Body of pancreas (tissue), 4 donors: ENCODE measurements around the gene NYNRIN. TPM values are rescaled to one million over a fixed set of nuclear protein-coding genes. Genes with fewer than 3 reads are reported as not detected.
A peak's percentile ranks its signal among the peaks of the same experiment; 100 is the strongest.

Experiments used
- ATAC-seq: fragments of 150-250 bp; one replicate; pipeline ENCODE4 v1.9.1; 2016
- DNase-seq, 4 donors: peaks; one replicate each; pipeline ENCODE4 v3.0.0-alpha.2; 2019
- H3K27ac ChIP-seq, 4 donors: fragments of 200-600 bp; sonication (generic); 1 replicate in 3 of 4; 2 replicates in 1 of 4; pipeline versions ENCODE4 v1.5.1 to v1.6.1; 2016 to 2019; ENCODE audit warnings: mild to moderate bottlenecking in 1 of 4, mixed read lengths in 1 of 4, moderate library complexity in 1 of 4
- H3K27me3 ChIP-seq, 2 donors: fragments of 200-600 bp; sonication (generic); one replicate each; pipeline ENCODE4 v1.6.0; 2016; ENCODE audit warnings: mild to moderate bottlenecking in 1 of 2
- H3K36me3 ChIP-seq, 2 donors: fragments of 200-600 bp; sonication (generic); replicated peaks in 1 of 2; 2 replicates each; pipeline ENCODE4 v1.5.1; 2016; ENCODE audit warnings: low read depth in 2 of 2; ENCODE audit not compliant: insufficient read depth in 1 of 2
- H3K4me1 ChIP-seq: fragments of 200-600 bp; sonication (generic); one replicate; pipeline ENCODE4 v1.6.0; 2016
- H3K4me3 ChIP-seq, 2 donors: fragments of 200-600 bp; sonication (generic); 1 replicate in 1 of 2; 2 replicates in 1 of 2; pipeline ENCODE4 v1.5.1; 2016 to 2019
- H3K9me3 ChIP-seq, 3 donors: fragments of 200-600 bp; sonication (generic); 1 replicate in 2 of 3; 2 replicates in 1 of 3; pipeline ENCODE4 v1.5.1; 2016
- CTCF ChIP-seq, 7 experiments: fragments of 450-650 bp in 4 of 7; fragments of 200-600 bp in 3 of 7; sonication (generic) in 3 of 7; IDR thresholded peaks; one replicate each; pipeline ENCODE4 v1.5.1; 2016 to 2019; ENCODE audit warnings: antibody characterized with exemption in 7 of 7
- POLR2A ChIP-seq, 3 donors: fragments of 450-650 bp; IDR thresholded peaks; one replicate each; pipeline ENCODE4 v1.6.1; 2016; ENCODE audit warnings: antibody characterized with exemption in 3 of 3, mild to moderate bottlenecking in 2 of 3
- WGBS, 2 donors: methylation state at CpG; one replicate each; pipeline ENCODE4 v1.1.5; 2017; 5-methylcytosine and 5-hydroxymethylcytosine counted together
- intact Hi-C: fragments of 100-400 bp; cut with DNase I; formaldehyde crosslinking; loops from one replicate; pipeline ENCODE4 v1.15.1; 2023
- total RNA-seq, 2 donors: library from RNA; depleted of rRNA; stranded (reverse); fragments of >200 nt; gene quantifications; one replicate each; pipeline ENCODE4 v1.1.0, GENCODE V29; 2016

The NYNRIN gene
- total RNA-seq, 2 donors from 2014 or later: 7.3 to 7.5 TPM

- no peak for DNase-seq
- Histone ChIP-seq H3K4me3 (no peak overlapping the region), H3K36me3 (no peaks in the 10 kb centered on the region), H3K9me3 (no peaks in the 10 kb centered on the region), H3K27me3 (no peaks in the 10 kb centered on the region), H3K27ac (no peak overlapping the region), H3K4me1 (peaks cover 26% of the 10 kb centered on the region)
- TF ChIP-seq CTCF (IDR thresholded peaks at IDR 0.05) (no peak), POLR2A (IDR thresholded peaks at IDR 0.05) (no peak)
- intact Hi-C loops: no loop called here
- 81 to 88% methylated on average over 5 of the region's 5 CpGs for WGBS, 2 donors
- ATAC-seq: no peak
These were observed 35.4 kb upstream of the NYNRIN start for GRCh38 chr14:24363401-24363800.

- intact Hi-C loops: no loop called here
- Histone ChIP-seq H3K4me1 (peaks cover 28% of the 10 kb centered on the region), H3K27me3 (no peaks in the 10 kb centered on the region), H3K36me3 (no peaks in the 10 kb centered on the region), H3K27ac (peak overlapping the region in 1 of 4 donors; percentile 91), H3K4me3 (no peak overlapping the region), H3K9me3 (no peaks in the 10 kb centered on the region)
- DNase-seq: no peak
- ATAC-seq: no peak
- WGBS, 2 donors: 46 to 50% methylated on average over 1 of the region's 1 CpG
- TF ChIP-seq CTCF (IDR thresholded peaks at IDR 0.05) (no peak), POLR2A (IDR thresholded peaks at IDR 0.05) (no peak)
These were observed 34.0 kb upstream of the NYNRIN start for GRCh38 chr14:24364841-24365240.

- peaks cover 28% of the 10 kb centered on the region for H3K4me1 ChIP-seq
- intact Hi-C loops: no loop called here
- H3K36me3 ChIP-seq: no peaks in the 10 kb centered on the region
- WGBS, 2 donors: 2 to 4% methylated on average over 28 of the region's 28 CpGs
- no peaks in the 10 kb centered on the region for H3K9me3 ChIP-seq
- DNase-seq (peak; percentile 92 to 94 (median 94)), ATAC-seq (peak; percentile 66)
- H3K27me3 ChIP-seq: no peaks in the 10 kb centered on the region
- TF ChIP-seq CTCF (IDR thresholded peaks at IDR 0.05): peak; percentile 86 to 99 (median 98)
- TF ChIP-seq POLR2A (IDR thresholded peaks at IDR 0.05): peak in 2 of 3 donors; percentile 38 to 45
- H3K4me3 ChIP-seq: peak overlapping the region in 1 of 2 donors; percentile 39
- peak overlapping the region; percentile 74 to 91 (median 88) for H3K27ac ChIP-seq
These were observed 33.0 kb upstream of the NYNRIN start for GRCh38 chr14:24365600-24366412.

GRCh38 chr14:24366413-24366720 is 32.4 kb upstream of the NYNRIN start:
- DNase-seq (no peak), ATAC-seq (no peak)
- WGBS, 2 donors: 0 to 1% methylated on average over 16 of the region's 16 CpGs
- no peaks in the 10 kb centered on the region for H3K36me3 ChIP-seq
- intact Hi-C loops: no loop called here
- H3K27ac ChIP-seq: peak overlapping the region; percentile 74 to 91 (median 88)
- no peak for TF ChIP-seq POLR2A (IDR thresholded peaks at IDR 0.05)
- no peak for TF ChIP-seq CTCF (IDR thresholded peaks at IDR 0.05)
- peaks cover 28% of the 10 kb centered on the region for H3K4me1 ChIP-seq
- peak overlapping the region in 1 of 2 donors; percentile 39 for H3K4me3 ChIP-seq
- H3K9me3 ChIP-seq: no peaks in the 10 kb centered on the region
- no peaks in the 10 kb centered on the region for H3K27me3 ChIP-seq
